RWPE2 (cell line): Measurements from ENCODE around the gene OXCT2.
"Not testable (repeated sequence)": the region's sequence is repeated elsewhere in the genome, so short reads cannot be mapped to it uniquely, and the experiment has no call there.

Source experiments
- ATAC-seq: fragments of 200-7000 bp; cut with Tn5 transposase; 3 replicates; pipeline ENCODE4 v1.9.1; 2021; ENCODE audit warnings: low read depth
- DNase-seq: peaks from one replicate; pipeline ENCODE4 v3.0.0-alpha.2; 2020; ENCODE audit warnings: low spot score
- H3K27ac ChIP-seq: fragments of 450-650 bp; 2 replicates; pipeline ENCODE4 v1.5.1; 2017; ENCODE audit warnings: mild to moderate bottlenecking; ENCODE audit not compliant: poor library complexity, severe bottlenecking
- H3K27me3 ChIP-seq: fragments of 250-450 bp; sonication (Bioruptor Pico); 2 replicates; pipeline ENCODE4 v1.5.1; 2021; ENCODE audit warnings: mild to moderate bottlenecking, moderate library complexity; ENCODE audit not compliant: insufficient read depth, poor library complexity, severe bottlenecking
- H3K36me3 ChIP-seq: fragments of 250-450 bp; sonication (Bioruptor Pico); 2 replicates; pipeline ENCODE4 v1.5.1; 2020; ENCODE audit warnings: low read depth, mild to moderate bottlenecking, moderate library complexity
- H3K4me1 ChIP-seq: fragments of 250-450 bp; sonication (Bioruptor Pico); 2 replicates; pipeline ENCODE4 v1.5.1; 2021; ENCODE audit warnings: mild to moderate bottlenecking, moderate library complexity; ENCODE audit not compliant: insufficient read depth, poor library complexity, severe bottlenecking
- H3K4me3 ChIP-seq: fragments of 250-450 bp; sonication (Bioruptor Pico); 2 replicates; pipeline ENCODE4 v1.5.1; 2021; ENCODE audit warnings: mild to moderate bottlenecking, moderate library complexity; ENCODE audit not compliant: severe bottlenecking
- H3K9me3 ChIP-seq: fragments of 250-450 bp; sonication (Bioruptor Pico); 2 replicates; pipeline ENCODE4 v1.5.1; 2021; ENCODE audit warnings: mild to moderate bottlenecking, moderate library complexity; ENCODE audit not compliant: severe bottlenecking
- CTCF ChIP-seq: fragments of 450-650 bp; IDR thresholded peaks from one replicate; pipeline ENCODE4 v1.5.1; 2017; ENCODE audit warnings: mild to moderate bottlenecking, moderate library complexity; ENCODE audit not compliant: poor library complexity, severe bottlenecking

The OXCT2 gene

GRCh38 chr1:39770100-39771021 is 787 bp downstream of the OXCT2 start:
- DNase-seq, H3K27ac ChIP-seq, H3K27me3 ChIP-seq, H3K4me1 ChIP-seq, H3K36me3 ChIP-seq, H3K9me3 ChIP-seq: not testable (repeated sequence)
- peak; percentile 84 for ATAC-seq
- H3K4me3 ChIP-seq = peak overlapping the region; percentile 41
- peak; percentile 37 for TF ChIP-seq CTCF

- H3K27ac ChIP-seq, H3K9me3 ChIP-seq, H3K27me3 ChIP-seq, H3K36me3 ChIP-seq, ATAC-seq, DNase-seq, H3K4me1 ChIP-seq, H3K4me3 ChIP-seq: not testable (repeated sequence)
Measured at GRCh38 chr1:39769502-39769901, 1.6 kb downstream of the OXCT2 start.

- not testable (repeated sequence) for H3K9me3 ChIP-seq, H3K4me3 ChIP-seq, H3K36me3 ChIP-seq, H3K27ac ChIP-seq, DNase-seq, H3K27me3 ChIP-seq, H3K4me1 ChIP-seq
- 0 out of 3 replicates have a peak, but pooled peaks have one; percentile 9 for ATAC-seq
Measured at GRCh38 chr1:39766466-39766865, 4.7 kb downstream of the OXCT2 start.

- H3K9me3 ChIP-seq, H3K27ac ChIP-seq, H3K4me3 ChIP-seq, H3K36me3 ChIP-seq, H3K4me1 ChIP-seq, H3K27me3 ChIP-seq, DNase-seq, ATAC-seq: not testable (repeated sequence)
Measured at GRCh38 chr1:39764512-39764911, 6.6 kb downstream of the OXCT2 start.

- not testable (repeated sequence) for H3K27ac ChIP-seq, H3K4me3 ChIP-seq, H3K4me1 ChIP-seq, DNase-seq, H3K27me3 ChIP-seq, H3K9me3 ChIP-seq, H3K36me3 ChIP-seq, ATAC-seq
Measured at GRCh38 chr1:39763619-39764374, 7.4 kb downstream of the OXCT2 start.

GRCh38 chr1:39762550-39763540 is 8.3 kb downstream of the OXCT2 start:
- no peak for ATAC-seq
- Histone ChIP-seq H3K4me1 (no peaks in the 10 kb centered on the region), H3K27ac (no peak overlapping the region), H3K9me3 (no peaks in the 10 kb centered on the region), H3K4me3 (no peak overlapping the region), H3K27me3 (no peaks in the 10 kb centered on the region), H3K36me3 (no peaks in the 10 kb centered on the region; the same call in 1 of the 2 replicates)
- no peak for TF ChIP-seq CTCF
- DNase-seq = no peak
